Measurements from ENCODE around the gene ISLR. TPM values are rescaled to one million over a fixed set of nuclear protein-coding genes. Genes with fewer than 3 reads are reported as not detected.

The ISLR gene
- total RNA-seq, 4 donors from 2014 or later = 57.7 to 204 (median 112) TPM

- intact Hi-C loops (cut with DNase I) = no loop called here
- DNase-seq (ENCODE audit: extremely low spot score) = no peak
- Histone ChIP-seq H3K36me3 (no peaks in the 10 kb centered on the region), H3K27ac (replicated peaks in 1 of 4) (no peak overlapping the region), H3K27me3 (peaks cover 0 to under 1% (median 0%) of the 10 kb centered on the region in 4 donors), H3K4me3 (no peak overlapping the region), H3K9me3 (no peaks in the 10 kb centered on the region), H3K4me1 (peaks cover 0 to 7% (median 4%) of the 10 kb centered on the region in 4 donors)
- TF ChIP-seq EP300 (IDR thresholded peaks at IDR 0.05) = no peak
- TF ChIP-seq POLR2AphosphoS5 (IDR thresholded peaks at IDR 0.05) = no peak
- TF ChIP-seq CTCF (IDR thresholded peaks at IDR 0.05) = no peak
- no peak for TF ChIP-seq POLR2A (IDR thresholded peaks at IDR 0.05; ENCODE audit: low read depth)
- WGBS = 77% methylated on average over 16 of the region's 16 CpGs
These were observed 34.3 kb downstream of the ISLR start for GRCh38 chr15:74207652-74208440.

GRCh38 chr15:74208496-74208895 lies 35.0 kb downstream of the ISLR start:
- H3K4me1 ChIP-seq = peaks cover 1 to 7% (median 4%) of the 10 kb centered on the region in 4 donors
- TF ChIP-seq POLR2AphosphoS5 (IDR thresholded peaks at IDR 0.05) = no peak
- TF ChIP-seq CTCF (IDR thresholded peaks at IDR 0.05) = no peak
- no peak for TF ChIP-seq POLR2A (IDR thresholded peaks at IDR 0.05; ENCODE audit: low read depth)

DNA sequence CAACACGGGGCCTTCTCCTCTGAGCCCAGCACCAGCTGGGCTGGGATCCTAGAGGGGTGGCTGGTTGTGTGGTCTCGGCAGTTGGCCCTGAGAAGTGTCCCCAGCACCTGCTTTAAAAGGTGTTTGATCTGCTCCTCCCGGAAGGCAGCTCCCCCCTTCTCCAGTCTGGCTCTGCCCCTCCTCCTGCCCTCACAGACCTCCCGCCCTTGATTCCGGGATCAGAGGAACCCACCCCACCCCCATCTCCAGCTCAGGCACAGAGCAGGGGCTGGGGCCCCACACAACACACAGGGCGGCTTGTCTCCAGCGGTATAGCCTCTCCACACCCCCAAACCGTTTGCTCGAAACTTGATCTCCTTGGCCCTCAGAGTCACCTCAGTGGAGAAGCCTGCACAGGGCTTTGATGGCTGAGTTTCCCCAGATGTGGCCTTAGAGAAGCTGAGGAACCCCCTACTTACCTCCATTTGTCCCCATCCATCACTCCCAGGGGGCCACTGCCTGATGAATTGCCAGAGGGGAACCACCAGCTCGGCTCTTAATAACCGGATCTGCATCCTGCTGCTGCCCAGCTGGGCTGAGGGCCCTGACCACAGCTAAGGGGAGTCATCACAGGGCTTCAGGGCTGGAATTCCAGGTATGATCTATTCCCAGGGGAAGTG lies 35.5 kb downstream of the ISLR start:
- no peak for TF ChIP-seq POLR2AphosphoS5 (IDR thresholded peaks at IDR 0.05)
- no peak for TF ChIP-seq CTCF (IDR thresholded peaks at IDR 0.05)
- TF ChIP-seq POLR2A (IDR thresholded peaks at IDR 0.05; ENCODE audit: low read depth) = no peak
- no peak for TF ChIP-seq EP300 (IDR thresholded peaks at IDR 0.05)
- 73% methylated on average over 10 of the region's 11 CpGs for WGBS
- DNase-seq (ENCODE audit: extremely low spot score) = no peak
- Histone ChIP-seq H3K36me3 (no peaks in the 10 kb centered on the region), H3K9me3 (no peaks in the 10 kb centered on the region), H3K27ac (replicated peaks in 1 of 4) (no peak overlapping the region), H3K27me3 (no peaks in the 10 kb centered on the region), H3K4me3 (no peak overlapping the region), H3K4me1 (peaks cover 2 to 7% (median 4%) of the 10 kb centered on the region in 4 donors)
- intact Hi-C loops (cut with DNase I) = no loop called here

More at GRCh38 chr15:74208496-74208895, 35.0 kb downstream of the ISLR start:
- no peak overlapping the region for H3K4me3 ChIP-seq
- H3K9me3 ChIP-seq = no peaks in the 10 kb centered on the region
- H3K27ac ChIP-seq (replicated peaks in 1 of 4) = no peak overlapping the region
- H3K27me3 ChIP-seq = no peaks in the 10 kb centered on the region
- 87% methylated on average over 6 of the region's 6 CpGs for WGBS
- intact Hi-C loops (cut with DNase I) = no loop called here
- no peaks in the 10 kb centered on the region for H3K36me3 ChIP-seq
- no peak for DNase-seq (ENCODE audit: extremely low spot score)

GRCh38 chr15:74209560-74209958 lies 36.0 kb downstream of the ISLR start:
- DNase-seq (ENCODE audit: extremely low spot score) = no peak
- intact Hi-C loops (cut with DNase I) = no loop called here

More at GRCh38 chr15:74209560-74209958, 36.0 kb downstream of the ISLR start:
- peaks cover 0 to 9% (median 4%) of the 10 kb centered on the region in 4 donors for H3K4me1 ChIP-seq
- TF ChIP-seq CTCF (IDR thresholded peaks at IDR 0.05) (no peak), POLR2A (IDR thresholded peaks at IDR 0.05; ENCODE audit: low read depth) (no peak), EP300 (IDR thresholded peaks at IDR 0.05) (no peak), POLR2AphosphoS5 (IDR thresholded peaks at IDR 0.05) (no peak)
- no peaks in the 10 kb centered on the region for H3K9me3 ChIP-seq
- H3K27me3 ChIP-seq = peaks cover 0 to 3% (median 0%) of the 10 kb centered on the region in 4 donors
- WGBS = 81% methylated on average over 5 of the region's 5 CpGs
- no peaks in the 10 kb centered on the region for H3K36me3 ChIP-seq
- H3K27ac ChIP-seq (replicated peaks in 1 of 4) = no peak overlapping the region
- H3K4me3 ChIP-seq = no peak overlapping the region

All from esophagus muscularis mucosa (tissue), 4 donors.